ENCODE measurements around the gene TMSB15A. TPM values are rescaled to one million over a fixed set of nuclear protein-coding genes. Genes with fewer than 3 reads are reported as not detected.
"Not testable (repeated sequence)": the region's sequence is repeated elsewhere in the genome, so short reads cannot be mapped to it uniquely, and the experiment has no call there.

TMSB15A gene
- total and polyA plus RNA-seq, 2 donors (not counting 3 experiments of a cell fraction or from before 2014, with no cell fraction given) = 6.7 to 17.2 TPM

DNA sequence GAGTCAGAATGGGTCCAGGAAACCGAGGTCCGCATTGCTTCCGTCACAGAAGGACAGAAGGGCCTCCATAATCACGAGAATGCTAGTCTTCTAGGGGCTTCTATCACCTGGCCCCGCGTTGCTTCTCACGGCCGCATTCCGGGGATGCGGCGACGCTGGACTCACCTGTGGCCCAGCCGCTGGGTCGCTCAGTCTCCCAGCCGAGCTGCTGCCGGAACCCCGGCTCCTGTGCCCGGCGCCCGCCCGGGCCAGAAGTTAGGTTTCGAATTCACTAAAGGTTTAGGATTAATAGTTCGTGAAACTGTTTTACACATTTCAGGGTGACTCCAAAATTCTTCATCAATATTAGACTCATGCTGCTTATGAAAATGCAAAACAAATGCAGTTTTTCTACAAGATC lies 31.7 kb upstream of the TMSB15A start:
- H3K27me3 ChIP-seq (ENCODE audit: control insufficient read depth in 2 of 2, insufficient read depth in 2 of 2, low read length in 2 of 2) = peaks cover 2 to 5% of the 10 kb centered on the region in 2 experiments
- H3K79me2 ChIP-seq (ENCODE audit: control insufficient read depth, insufficient read depth, low read length) = no peaks in the 10 kb centered on the region
- intact Hi-C loops (cut with micrococcal nuclease) (no loop called here), dilution Hi-C loops (cut with MboI; ENCODE audit: extremely low pct_ligation_motif_present, low sequenced_read_pairs) (no loop called here)
- no peak overlapping the region for H3K27ac ChIP-seq (ENCODE audit: insufficient read depth, low read depth, low read length)
- no peaks in the 10 kb centered on the region for H3K9me3 ChIP-seq (replicated peaks; ENCODE audit: control insufficient read depth, insufficient read depth, low read length)
- no peaks in the 10 kb centered on the region for H4K20me1 ChIP-seq (replicated peaks; ENCODE audit: control insufficient read depth, extremely low read depth, insufficient read depth, low read length)
- H2AFZ ChIP-seq (ENCODE audit: low read depth, low read length) = no peak overlapping the region
- ChIA-PET CTCF (no interaction called here), POLR2A (no interaction called here)
- no TSS peak for BruUV-seq (replicated peaks)
- H3K9me1 ChIP-seq (replicated peaks; ENCODE audit: control insufficient read depth, extremely low read depth, insufficient read depth, low read length) = no peaks in the 10 kb centered on the region
- no peaks in the 10 kb centered on the region for H3K4me1 ChIP-seq (ENCODE audit: control insufficient read depth, extremely low read depth, insufficient read depth, low read length)
- no peak for FAIRE-seq
- no peak overlapping the region for H3K4me3 ChIP-seq (replicated peaks in 1 of 3; ENCODE audit: insufficient read depth in 1 of 3, low read depth in 1 of 3, low read length in 3 of 3)
- no peak overlapping the region for H3K9ac ChIP-seq (replicated peaks; ENCODE audit: extremely low read depth, insufficient read depth, low read length)
- no peak for DNase-seq (ENCODE audit: low read depth, low spot score)
- no peak overlapping the region for H3K4me2 ChIP-seq (ENCODE audit: insufficient read depth, low read length)
- no peak for TF ChIP-seq GATA2 (IDR thresholded peaks at IDR 0.05; ENCODE audit: insufficient read depth, insufficient read length, low read depth, low read length)
- no peaks in the 10 kb centered on the region for H3K36me3 ChIP-seq (ENCODE audit: control insufficient read depth in 2 of 2, extremely low read depth in 1 of 2, insufficient read depth in 2 of 2, low read length in 2 of 2)

DNA sequence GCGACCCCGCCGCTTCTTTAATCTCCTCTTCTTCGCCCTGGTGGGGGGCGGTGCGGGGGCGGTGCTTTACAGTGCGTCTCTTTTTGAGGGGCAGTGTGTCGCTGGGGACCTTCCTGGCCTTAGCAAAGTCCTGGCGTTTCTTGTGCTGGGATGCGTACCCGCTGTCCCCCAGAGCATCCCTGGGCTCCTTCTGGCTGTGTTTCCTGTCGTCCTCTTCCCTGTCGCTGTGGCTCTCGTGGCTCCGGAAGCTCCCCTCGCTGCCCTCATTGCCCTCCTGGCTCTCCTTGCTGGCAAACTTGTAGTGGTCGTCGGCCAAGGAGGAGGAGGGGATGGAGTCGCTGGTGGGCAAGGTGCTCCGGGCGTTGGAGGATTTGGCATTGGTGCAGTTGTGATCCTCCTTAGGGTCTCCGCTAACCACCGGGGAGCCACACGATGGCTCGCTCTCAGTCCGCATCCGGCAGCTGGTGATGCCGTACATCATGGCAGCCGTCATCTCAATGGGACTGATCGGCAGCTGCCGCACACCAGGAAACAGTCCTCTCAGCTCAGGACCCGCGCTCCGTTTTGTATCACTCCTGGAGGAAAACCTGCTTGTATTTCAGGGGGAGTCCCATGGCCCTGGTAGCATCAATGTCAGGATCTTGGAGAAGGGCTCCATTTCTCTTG lies 30.4 kb upstream of the TMSB15A start:
- no TSS peak for BruUV-seq (replicated peaks)
- no peaks in the 10 kb centered on the region for H4K20me1 ChIP-seq (replicated peaks; ENCODE audit: control insufficient read depth, extremely low read depth, insufficient read depth, low read length)
- H3K4me1 ChIP-seq (ENCODE audit: control insufficient read depth, extremely low read depth, insufficient read depth, low read length) = no peaks in the 10 kb centered on the region
- no peaks in the 10 kb centered on the region for H3K9me3 ChIP-seq (replicated peaks; ENCODE audit: control insufficient read depth, insufficient read depth, low read length)
- no peaks in the 10 kb centered on the region for H3K9me1 ChIP-seq (replicated peaks; ENCODE audit: control insufficient read depth, extremely low read depth, insufficient read depth, low read length)
- DNase-seq (ENCODE audit: low read depth, low spot score) (no peak), FAIRE-seq (no peak)
- no peaks in the 10 kb centered on the region for H3K36me3 ChIP-seq (ENCODE audit: control insufficient read depth in 2 of 2, extremely low read depth in 1 of 2, insufficient read depth in 2 of 2, low read length in 2 of 2)
- dilution Hi-C loops (cut with MboI; ENCODE audit: extremely low pct_ligation_motif_present, low sequenced_read_pairs) = no loop called here
- no peak for TF ChIP-seq EZH2 (IDR thresholded peaks at IDR 0.05; ENCODE audit: borderline replicate concordance, low read depth, low read length, severe bottlenecking)
- TF ChIP-seq POLR2A (IDR thresholded peaks at IDR 0.05; ENCODE audit: low read depth, low read length) = no peak
- TF ChIP-seq JUN (IDR thresholded peaks at IDR 0.05; ENCODE audit: borderline replicate concordance, insufficient read depth, insufficient read length, low read depth) = no peak
- no peak for TF ChIP-seq MYC (IDR thresholded peaks at IDR 0.05; ENCODE audit: low read depth, low read length)
- TF ChIP-seq, protein P1, sequence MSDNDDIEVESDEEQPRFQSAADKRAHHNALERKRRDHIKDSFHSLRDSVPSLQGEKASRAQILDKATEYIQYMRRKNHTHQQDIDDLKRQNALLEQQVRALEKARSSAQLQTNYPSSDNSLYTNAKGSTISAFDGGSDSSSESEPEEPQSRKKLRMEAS (IDR thresholded peaks at IDR 0.05; ENCODE audit: insufficient read depth, insufficient read length) = no peak
- no peak for TF ChIP-seq FOS (IDR thresholded peaks at IDR 0.05; ENCODE audit: borderline replicate concordance, insufficient read depth, low read length)
- TF ChIP-seq GATA2 (IDR thresholded peaks at IDR 0.05; ENCODE audit: insufficient read depth, insufficient read length, low read depth, low read length) = no peak
- TF ChIP-seq, protein P2, sequence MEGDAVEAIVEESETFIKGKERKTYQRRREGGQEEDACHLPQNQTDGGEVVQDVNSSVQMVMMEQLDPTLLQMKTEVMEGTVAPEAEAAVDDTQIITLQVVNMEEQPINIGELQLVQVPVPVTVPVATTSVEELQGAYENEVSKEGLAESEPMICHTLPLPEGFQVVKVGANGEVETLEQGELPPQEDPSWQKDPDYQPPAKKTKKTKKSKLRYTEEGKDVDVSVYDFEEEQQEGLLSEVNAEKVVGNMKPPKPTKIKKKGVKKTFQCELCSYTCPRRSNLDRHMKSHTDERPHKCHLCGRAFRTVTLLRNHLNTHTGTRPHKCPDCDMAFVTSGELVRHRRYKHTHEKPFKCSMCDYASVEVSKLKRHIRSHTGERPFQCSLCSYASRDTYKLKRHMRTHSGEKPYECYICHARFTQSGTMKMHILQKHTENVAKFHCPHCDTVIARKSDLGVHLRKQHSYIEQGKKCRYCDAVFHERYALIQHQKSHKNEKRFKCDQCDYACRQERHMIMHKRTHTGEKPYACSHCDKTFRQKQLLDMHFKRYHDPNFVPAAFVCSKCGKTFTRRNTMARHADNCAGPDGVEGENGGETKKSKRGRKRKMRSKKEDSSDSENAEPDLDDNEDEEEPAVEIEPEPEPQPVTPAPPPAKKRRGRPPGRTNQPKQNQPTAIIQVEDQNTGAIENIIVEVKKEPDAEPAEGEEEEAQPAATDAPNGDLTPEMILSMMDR (IDR thresholded peaks at IDR 0.05; ENCODE audit: extremely low read depth in 1 of 2, insufficient read depth in 1 of 2, low read depth in 1 of 2, low read length in 2 of 2) = no peak
- no peak for TF ChIP-seq POLR2AphosphoS5 (IDR thresholded peaks at IDR 0.05; ENCODE audit: insufficient read depth, low read depth, low read length)
- no peaks in the 10 kb centered on the region for H3K79me2 ChIP-seq (ENCODE audit: control insufficient read depth, insufficient read depth, low read length)
- intact Hi-C loops (cut with micrococcal nuclease) = no loop called here
- no peak overlapping the region for H3K27ac ChIP-seq (ENCODE audit: insufficient read depth, low read depth, low read length)
- H3K27me3 ChIP-seq (ENCODE audit: control insufficient read depth in 2 of 2, insufficient read depth in 2 of 2, low read length in 2 of 2) = peaks cover 2 to 5% of the 10 kb centered on the region in 2 experiments
- ChIA-PET CTCF (no interaction called here), POLR2A (no interaction called here)
- no peak overlapping the region for H3K4me2 ChIP-seq (ENCODE audit: insufficient read depth, low read length)
- no peak overlapping the region for H3K9ac ChIP-seq (replicated peaks; ENCODE audit: extremely low read depth, insufficient read depth, low read length)
- H2AFZ ChIP-seq (ENCODE audit: low read depth, low read length) = no peak overlapping the region
- H3K4me3 ChIP-seq (replicated peaks in 1 of 3; ENCODE audit: insufficient read depth in 1 of 3, low read depth in 1 of 3, low read length in 3 of 3) = no peak overlapping the region

DNA sequence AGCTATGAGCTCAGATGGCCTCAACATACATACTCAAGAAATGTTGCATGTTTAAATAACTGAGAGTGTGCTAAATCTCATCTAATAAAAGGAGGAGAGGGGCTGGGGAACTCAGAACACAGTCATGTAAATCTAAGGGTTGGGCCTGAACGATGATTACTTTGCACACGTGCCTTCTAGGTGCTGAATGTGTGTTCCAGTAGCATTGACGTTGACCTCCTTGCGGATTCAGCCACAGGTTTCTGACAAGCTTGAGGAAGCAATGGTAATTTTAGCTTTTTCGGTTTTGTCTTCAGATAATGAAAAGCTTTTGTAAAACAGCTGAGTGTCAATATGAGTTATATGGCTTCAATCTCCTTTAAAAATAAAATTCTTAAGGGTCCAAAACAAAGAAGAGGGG lies 29.6 kb upstream of the TMSB15A start:
- CTCF ChIA-PET; H3K36me3 ChIP-seq (ENCODE audit: control insufficient read depth in 2 of 2, extremely low read depth in 1 of 2, insufficient read depth in 2 of 2, low read length in 2 of 2); H4K20me1 ChIP-seq (replicated peaks; ENCODE audit: control insufficient read depth, extremely low read depth, insufficient read depth, low read length); DNase-seq (ENCODE audit: low read depth, low spot score); POLR2A ChIA-PET; BruUV-seq (replicated peaks); H3K4me1 ChIP-seq (ENCODE audit: control insufficient read depth, extremely low read depth, insufficient read depth, low read length); H3K9me3 ChIP-seq (replicated peaks; ENCODE audit: control insufficient read depth, insufficient read depth, low read length); H3K4me2 ChIP-seq (ENCODE audit: insufficient read depth, low read length); FAIRE-seq; H3K9me1 ChIP-seq (replicated peaks; ENCODE audit: control insufficient read depth, extremely low read depth, insufficient read depth, low read length); H2AFZ ChIP-seq (ENCODE audit: low read depth, low read length); H3K27ac ChIP-seq (ENCODE audit: insufficient read depth, low read depth, low read length); H3K9ac ChIP-seq (replicated peaks; ENCODE audit: extremely low read depth, insufficient read depth, low read length); H3K79me2 ChIP-seq (ENCODE audit: control insufficient read depth, insufficient read depth, low read length); intact Hi-C loops (cut with micrococcal nuclease); dilution Hi-C loops (cut with MboI; ENCODE audit: extremely low pct_ligation_motif_present, low sequenced_read_pairs); H3K4me3 ChIP-seq (replicated peaks in 1 of 3; ENCODE audit: insufficient read depth in 1 of 3, low read depth in 1 of 3, low read length in 3 of 3); H3K27me3 ChIP-seq (ENCODE audit: control insufficient read depth in 2 of 2, insufficient read depth in 2 of 2, low read length in 2 of 2): not testable (repeated sequence)

Measured in endothelial cell of umbilical vein (primary cell).